ENCODE data around the gene NET1. TPM values are rescaled to one million over a fixed set of nuclear protein-coding genes. Genes with fewer than 3 reads are reported as not detected.

The NET1 gene
- total RNA-seq, 2 experiments from 2014 or later = 20.8 to 21.3 TPM

GRCh38 chr10:5494611-5495010, 82.3 kb downstream of the NET1 start:
- intact Hi-C loops (cut with micrococcal nuclease) = no loop called here
- no peak overlapping the region for H3K27ac Mint-ChIP-seq
- no peaks in the 10 kb centered on the region for H3K27me3 Mint-ChIP-seq (ENCODE audit: low read depth)
- DNase-seq = no peak
- no peaks in the 10 kb centered on the region for H3K36me3 Mint-ChIP-seq (ENCODE audit: low read depth)
- CTCF ChIA-PET = interaction anchor here (0.7 to 0.8 kb wide), 2 partner anchors 121 to 128 kb away, joined by 3 to 4 read pairs; no protein-coding TSS in a partner anchor
- H3K4me1 Mint-ChIP-seq (ENCODE audit: low read depth) = no peaks in the 10 kb centered on the region
- peaks cover 8% of the 10 kb centered on the region for H3K9me3 Mint-ChIP-seq
- no peak overlapping the region for H3K4me3 Mint-ChIP-seq

GRCh38 chr10:5496261-5497250, 84.2 kb downstream of the NET1 start:
- H3K36me3 Mint-ChIP-seq (ENCODE audit: low read depth) = no peaks in the 10 kb centered on the region
- no peak overlapping the region for H3K27ac Mint-ChIP-seq
- no peaks in the 10 kb centered on the region for H3K4me1 Mint-ChIP-seq (ENCODE audit: low read depth)
- H3K4me3 Mint-ChIP-seq = no peak overlapping the region
- intact Hi-C loops (cut with micrococcal nuclease) = no loop called here
- CTCF ChIA-PET = no interaction called here
- DNase-seq = no peak
- no peaks in the 10 kb centered on the region for H3K27me3 Mint-ChIP-seq (ENCODE audit: low read depth)
- peaks cover 8% of the 10 kb centered on the region for H3K9me3 Mint-ChIP-seq

GRCh38 chr10:5497289-5497688, 84.9 kb downstream of the NET1 start:
- H3K4me1 Mint-ChIP-seq (ENCODE audit: low read depth) = no peaks in the 10 kb centered on the region
- H3K9me3 Mint-ChIP-seq = peaks cover 2% of the 10 kb centered on the region
- intact Hi-C loops (cut with micrococcal nuclease) = no loop called here
- CTCF ChIA-PET = no interaction called here
- H3K27ac Mint-ChIP-seq = no peak overlapping the region
- DNase-seq = no peak
- no peak overlapping the region for H3K4me3 Mint-ChIP-seq
- H3K36me3 Mint-ChIP-seq (ENCODE audit: low read depth) = no peaks in the 10 kb centered on the region
- no peaks in the 10 kb centered on the region for H3K27me3 Mint-ChIP-seq (ENCODE audit: low read depth)

GRCh38 chr10:5497948-5498730, 85.8 kb downstream of the NET1 start:
- Mint-ChIP-seq H3K27me3 (ENCODE audit: low read depth) (no peaks in the 10 kb centered on the region), H3K9me3 (no peaks in the 10 kb centered on the region), H3K4me1 (ENCODE audit: low read depth) (no peaks in the 10 kb centered on the region), H3K27ac (no peak overlapping the region), H3K36me3 (ENCODE audit: low read depth) (no peaks in the 10 kb centered on the region), H3K4me3 (no peak overlapping the region)
- intact Hi-C loops (cut with micrococcal nuclease) = no loop called here
- CTCF ChIA-PET = no interaction called here
- DNase-seq = no peak

GRCh38 chr10:5498791-5499492, 86.6 kb downstream of the NET1 start:
- intact Hi-C loops (cut with micrococcal nuclease) = no loop called here

GRCh38 chr10:5499493-5500140, 87.3 kb downstream of the NET1 start, which contains the start of gene CALML5:
CALML5 (minus strand) TSS chr10:5499570; CDS start chr10:5499438, 132 bp downstream.
- intact Hi-C loops (cut with micrococcal nuclease) = no loop called here
- Mint-ChIP-seq H3K36me3 (ENCODE audit: low read depth) (no peaks in the 10 kb centered on the region), H3K27me3 (ENCODE audit: low read depth) (no peaks in the 10 kb centered on the region), H3K9me3 (no peaks in the 10 kb centered on the region), H3K4me1 (ENCODE audit: low read depth) (no peaks in the 10 kb centered on the region), H3K4me3 (no peak within 1 kb of the TSS), H3K27ac (no peak within 1 kb of the TSS)
- no peak for DNase-seq
- CTCF ChIA-PET = no interaction called here

More at GRCh38 chr10:5498791-5499492, 86.6 kb downstream of the NET1 start:
- no peaks in the 10 kb centered on the region for H3K4me1 Mint-ChIP-seq (ENCODE audit: low read depth)
- H3K27me3 Mint-ChIP-seq (ENCODE audit: low read depth) = no peaks in the 10 kb centered on the region
- no peaks in the 10 kb centered on the region for H3K36me3 Mint-ChIP-seq (ENCODE audit: low read depth)
- H3K9me3 Mint-ChIP-seq = no peaks in the 10 kb centered on the region
- no peak overlapping the region for H3K4me3 Mint-ChIP-seq
- DNase-seq = no peak
- no peak overlapping the region for H3K27ac Mint-ChIP-seq
- CTCF ChIA-PET = no interaction called here

GRCh38 chr10:5500162-5500670, 87.9 kb downstream of the NET1 start:
- Mint-ChIP-seq H3K27ac (no peak overlapping the region), H3K4me3 (no peak overlapping the region), H3K36me3 (ENCODE audit: low read depth) (no peaks in the 10 kb centered on the region), H3K27me3 (ENCODE audit: low read depth) (no peaks in the 10 kb centered on the region), H3K4me1 (ENCODE audit: low read depth) (no peaks in the 10 kb centered on the region), H3K9me3 (no peaks in the 10 kb centered on the region)
- intact Hi-C loops (cut with micrococcal nuclease) = no loop called here
- CTCF ChIA-PET = no interaction called here
- no peak for DNase-seq

- H3K27ac Mint-ChIP-seq = no peak overlapping the region
- H3K9me3 Mint-ChIP-seq = no peaks in the 10 kb centered on the region
- CTCF ChIA-PET = no interaction called here
- intact Hi-C loops (cut with micrococcal nuclease) = no loop called here
- H3K27me3 Mint-ChIP-seq (ENCODE audit: low read depth) = no peaks in the 10 kb centered on the region
- no peaks in the 10 kb centered on the region for H3K36me3 Mint-ChIP-seq (ENCODE audit: low read depth)
- no peak for DNase-seq
- no peak overlapping the region for H3K4me3 Mint-ChIP-seq
- H3K4me1 Mint-ChIP-seq (ENCODE audit: low read depth) = no peaks in the 10 kb centered on the region
Measured at GRCh38 chr10:5500910-5501309, 88.6 kb downstream of the NET1 start.

- no peak overlapping the region for H3K27ac Mint-ChIP-seq
- no peaks in the 10 kb centered on the region for H3K4me1 Mint-ChIP-seq (ENCODE audit: low read depth)
- CTCF ChIA-PET = interaction anchor here (0.9 kb wide), 1 partner anchor 122 kb away, joined by 3 read pairs; no protein-coding TSS in a partner anchor
- H3K27me3 Mint-ChIP-seq (ENCODE audit: low read depth) = no peaks in the 10 kb centered on the region
- no peaks in the 10 kb centered on the region for H3K36me3 Mint-ChIP-seq (ENCODE audit: low read depth)
- DNase-seq = no peak
- H3K4me3 Mint-ChIP-seq = no peak overlapping the region
- intact Hi-C loops (cut with micrococcal nuclease) = no loop called here
- H3K9me3 Mint-ChIP-seq = no peaks in the 10 kb centered on the region
Measured at GRCh38 chr10:5502061-5502521, 89.7 kb downstream of the NET1 start.

- CTCF ChIA-PET = interaction anchor here (0.9 kb wide), 1 partner anchor 121 kb away, joined by 3 read pairs; no protein-coding TSS in a partner anchor
- no peak overlapping the region for H3K27ac Mint-ChIP-seq
- H3K36me3 Mint-ChIP-seq (ENCODE audit: low read depth) = no peaks in the 10 kb centered on the region
- H3K27me3 Mint-ChIP-seq (ENCODE audit: low read depth) = no peaks in the 10 kb centered on the region
- DNase-seq = no peak
- intact Hi-C loops (cut with micrococcal nuclease) = no loop called here
- H3K9me3 Mint-ChIP-seq = no peaks in the 10 kb centered on the region
- no peaks in the 10 kb centered on the region for H3K4me1 Mint-ChIP-seq (ENCODE audit: low read depth)
- no peak overlapping the region for H3K4me3 Mint-ChIP-seq
Measured at GRCh38 chr10:5502571-5503476, 90.5 kb downstream of the NET1 start.

GRCh38 chr10:5503477-5503835, 91.1 kb downstream of the NET1 start:
- no peak overlapping the region for H3K4me3 Mint-ChIP-seq
- no peaks in the 10 kb centered on the region for H3K36me3 Mint-ChIP-seq (ENCODE audit: low read depth)
- no peaks in the 10 kb centered on the region for H3K4me1 Mint-ChIP-seq (ENCODE audit: low read depth)
- H3K27ac Mint-ChIP-seq = no peak overlapping the region
- no peaks in the 10 kb centered on the region for H3K27me3 Mint-ChIP-seq (ENCODE audit: low read depth)
- intact Hi-C loops (cut with micrococcal nuclease) = no loop called here
- CTCF ChIA-PET = no interaction called here
- no peaks in the 10 kb centered on the region for H3K9me3 Mint-ChIP-seq
- DNase-seq = no peak

Measured in activated naive CD4-positive, alpha-beta T cell treated with anti-CD3 and anti-CD28 coated beads for 36 hours (primary cell).